Fibroblast of the aortic adventitia (primary cell): ENCODE data around the gene ACO1. TPM values are rescaled to one million over a fixed set of nuclear protein-coding genes. Genes with fewer than 3 reads are reported as not detected.
"Not testable (repeated sequence)": the region's sequence is repeated elsewhere in the genome, so short reads cannot be mapped to it uniquely, and the experiment has no call there.

Experiments
- DNase-seq: peaks from one replicate; pipeline ENCODE4 v3.0.0-alpha.2; 2010; ENCODE audit warnings: low read depth
- H3K4me3 ChIP-seq: 2 replicates; pipeline ENCODE4 v1.5.1; 2011; ENCODE audit warnings: low read depth, mild to moderate bottlenecking, control low read depth, low read length, moderate library complexity
- total RNA-seq: library from RNA; depleted of rRNA; stranded (reverse); fragments of >200 nt; gene quantifications from 2 replicates; pipeline ENCODE4 v1.2.3, GENCODE V29; 2012; ENCODE audit warnings: low replicate concordance
- TF ChIP-seq, protein P1 (sequence below): IDR thresholded peaks from 2 replicates; pipeline ENCODE4 v1.5.1; 2011; ENCODE audit warnings: mild to moderate bottlenecking, low read length, control low read depth, inconsistent platforms; ENCODE audit not compliant: insufficient read depth

ACO1 gene
- total RNA-seq, 1 donor = 81.3 TPM

- DNase-seq = no peak
- TF ChIP-seq, protein P1, sequence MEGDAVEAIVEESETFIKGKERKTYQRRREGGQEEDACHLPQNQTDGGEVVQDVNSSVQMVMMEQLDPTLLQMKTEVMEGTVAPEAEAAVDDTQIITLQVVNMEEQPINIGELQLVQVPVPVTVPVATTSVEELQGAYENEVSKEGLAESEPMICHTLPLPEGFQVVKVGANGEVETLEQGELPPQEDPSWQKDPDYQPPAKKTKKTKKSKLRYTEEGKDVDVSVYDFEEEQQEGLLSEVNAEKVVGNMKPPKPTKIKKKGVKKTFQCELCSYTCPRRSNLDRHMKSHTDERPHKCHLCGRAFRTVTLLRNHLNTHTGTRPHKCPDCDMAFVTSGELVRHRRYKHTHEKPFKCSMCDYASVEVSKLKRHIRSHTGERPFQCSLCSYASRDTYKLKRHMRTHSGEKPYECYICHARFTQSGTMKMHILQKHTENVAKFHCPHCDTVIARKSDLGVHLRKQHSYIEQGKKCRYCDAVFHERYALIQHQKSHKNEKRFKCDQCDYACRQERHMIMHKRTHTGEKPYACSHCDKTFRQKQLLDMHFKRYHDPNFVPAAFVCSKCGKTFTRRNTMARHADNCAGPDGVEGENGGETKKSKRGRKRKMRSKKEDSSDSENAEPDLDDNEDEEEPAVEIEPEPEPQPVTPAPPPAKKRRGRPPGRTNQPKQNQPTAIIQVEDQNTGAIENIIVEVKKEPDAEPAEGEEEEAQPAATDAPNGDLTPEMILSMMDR = no peak
- no peak overlapping the region for H3K4me3 ChIP-seq
Measured at GRCh38 chr9:32347571-32347970, 36.9 kb upstream of the ACO1 start.

DNA sequence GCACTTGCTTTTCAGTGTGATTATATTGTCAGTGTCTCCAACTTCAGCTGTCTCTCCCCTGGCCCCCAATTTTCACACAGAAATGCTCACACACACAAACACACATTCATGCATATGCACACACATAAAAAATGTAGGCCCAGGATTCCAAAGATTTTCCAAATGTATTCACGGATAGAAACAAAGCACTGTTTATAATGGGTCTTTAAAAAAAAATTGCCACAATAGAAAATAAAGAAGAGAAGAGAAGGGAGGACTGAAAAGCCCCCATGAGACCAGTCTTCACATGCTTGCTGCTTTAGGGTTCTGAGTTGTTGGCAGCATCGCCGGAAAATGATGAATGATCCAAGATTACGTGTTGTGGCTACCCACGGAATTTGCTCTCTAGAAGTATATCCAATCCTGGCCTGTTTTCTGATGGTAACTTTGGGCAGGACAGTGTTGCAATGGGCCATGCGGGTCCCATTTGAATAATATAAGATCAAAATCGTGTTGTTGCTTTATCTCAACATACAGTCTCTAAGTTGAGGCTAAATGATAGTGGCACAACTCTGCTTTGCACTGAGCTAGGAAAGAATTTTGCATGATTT lies 36.2 kb upstream of the ACO1 start:
- H3K4me3 ChIP-seq = no peak overlapping the region
- DNase-seq = peak; percentile 37

DNA sequence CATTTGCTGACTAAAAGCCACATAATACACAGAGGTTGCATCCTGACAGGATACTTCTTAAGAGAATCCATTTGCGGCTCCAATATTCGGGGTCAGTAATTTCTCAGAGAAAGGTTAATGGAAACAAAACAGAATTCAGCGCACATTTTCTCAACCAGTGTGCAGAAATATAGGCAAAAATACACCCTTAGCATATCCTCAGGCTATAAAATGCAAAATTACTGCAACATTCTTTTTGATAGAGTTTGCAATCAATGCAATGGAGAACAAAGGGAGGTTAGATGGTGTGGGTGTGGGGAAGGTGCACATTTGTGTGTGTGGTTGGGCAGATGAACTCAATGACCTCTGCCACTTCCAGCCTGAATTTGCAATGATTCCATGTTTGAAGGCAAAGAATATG lies 35.4 kb upstream of the ACO1 start:
- DNase-seq = no peak
- no peak overlapping the region for H3K4me3 ChIP-seq
- TF ChIP-seq, protein P1 = no peak

More for the DNA sequence above, 36.2 kb upstream of the ACO1 start:
- TF ChIP-seq, protein P1 = no peak

GRCh38 chr9:32350682-32351081 lies 33.8 kb upstream of the ACO1 start:
- TF ChIP-seq, protein P1 = peak; percentile 28
- no peak overlapping the region for H3K4me3 ChIP-seq
- peak; percentile 51 for DNase-seq

- DNase-seq = no peak
- no peak overlapping the region for H3K4me3 ChIP-seq
- TF ChIP-seq, protein P1 = peak; percentile 29
Measured at GRCh38 chr9:32351845-32352244, 32.6 kb upstream of the ACO1 start.

- DNase-seq, H3K4me3 ChIP-seq: not testable (repeated sequence)
Measured at GRCh38 chr9:32353476-32353875, 31.0 kb upstream of the ACO1 start.

- DNase-seq = no peak
- TF ChIP-seq, protein P1 = no peak
- H3K4me3 ChIP-seq = no peak overlapping the region
Measured at GRCh38 chr9:32359452-32359851, 25.0 kb upstream of the ACO1 start.
